NCI-H2029 treated with DMSO at 0.1 percent for 48 hours (cell line): ENCODE data around the gene MEGF11.

Source experiments
- DNase-seq: peaks from one replicate; lab custom pipeline; 2025; lab: John Stamatoyannopoulos, UW

MEGF11 gene

GRCh38 chr15:65942436-65942835 lies 311.1 kb downstream of the MEGF11 start:
- DNase-seq: no peak

GRCh38 chr15:65940618-65940909 lies 313.0 kb downstream of the MEGF11 start:
- DNase-seq: no peak

GRCh38 chr15:65939901-65940617 lies 313.5 kb downstream of the MEGF11 start:
- DNase-seq: peak; percentile 47

- no peak for DNase-seq
Observed at GRCh38 chr15:65938604-65939003, 314.9 kb downstream of the MEGF11 start.

- DNase-seq: peak; percentile 84
Observed at GRCh38 chr15:65937476-65937875, 316.1 kb downstream of the MEGF11 start.

GRCh38 chr15:65937054-65937453 lies 316.5 kb downstream of the MEGF11 start:
- DNase-seq: peak; percentile 84

GRCh38 chr15:65936282-65936681 lies 317.3 kb downstream of the MEGF11 start:
- no peak for DNase-seq

GRCh38 chr15:65935391-65935790 lies 318.2 kb downstream of the MEGF11 start:
- no peak for DNase-seq

- DNase-seq: no peak
Observed at GRCh38 chr15:65931221-65931620, 322.3 kb downstream of the MEGF11 start.

- DNase-seq: no peak
Observed at GRCh38 chr15:65930134-65930533, 323.4 kb downstream of the MEGF11 start.

GRCh38 chr15:65929573-65929972 lies 324.0 kb downstream of the MEGF11 start:
- no peak for DNase-seq

GRCh38 chr15:65927545-65927944 lies 326.0 kb downstream of the MEGF11 start:
- DNase-seq: no peak

- no peak for DNase-seq
Observed at GRCh38 chr15:65926899-65927298, 326.7 kb downstream of the MEGF11 start.

- DNase-seq: no peak
Observed at GRCh38 chr15:65926459-65926858, 327.1 kb downstream of the MEGF11 start.

- no peak for DNase-seq
Observed at GRCh38 chr15:65925338-65925737, 328.2 kb downstream of the MEGF11 start.

- no peak for DNase-seq
Observed at GRCh38 chr15:65924004-65924403, 329.5 kb downstream of the MEGF11 start.

GRCh38 chr15:65923264-65923663 lies 330.3 kb downstream of the MEGF11 start:
- no peak for DNase-seq

- DNase-seq: no peak
Observed at GRCh38 chr15:65922621-65923020, 330.9 kb downstream of the MEGF11 start.

GRCh38 chr15:65921780-65922179 lies 331.8 kb downstream of the MEGF11 start:
- no peak for DNase-seq

GRCh38 chr15:65920825-65921309 lies 332.7 kb downstream of the MEGF11 start:
- DNase-seq: no peak

- no peak for DNase-seq
Observed at GRCh38 chr15:65920121-65920520, 333.4 kb downstream of the MEGF11 start.

GRCh38 chr15:65919353-65919752 lies 334.2 kb downstream of the MEGF11 start:
- no peak for DNase-seq

GRCh38 chr15:65918945-65919344 lies 334.6 kb downstream of the MEGF11 start:
- no peak for DNase-seq

GRCh38 chr15:65918357-65918920 lies 335.1 kb downstream of the MEGF11 start:
- no peak for DNase-seq
